ENCODE data around the gene SORCS2. TPM values are rescaled to one million over a fixed set of nuclear protein-coding genes. Genes with fewer than 3 reads are reported as not detected.

SORCS2 gene
- total and polyA plus RNA-seq, 2 donors (not counting 1 experiment from before 2014, with no cell fraction given), result not detected

DNA sequence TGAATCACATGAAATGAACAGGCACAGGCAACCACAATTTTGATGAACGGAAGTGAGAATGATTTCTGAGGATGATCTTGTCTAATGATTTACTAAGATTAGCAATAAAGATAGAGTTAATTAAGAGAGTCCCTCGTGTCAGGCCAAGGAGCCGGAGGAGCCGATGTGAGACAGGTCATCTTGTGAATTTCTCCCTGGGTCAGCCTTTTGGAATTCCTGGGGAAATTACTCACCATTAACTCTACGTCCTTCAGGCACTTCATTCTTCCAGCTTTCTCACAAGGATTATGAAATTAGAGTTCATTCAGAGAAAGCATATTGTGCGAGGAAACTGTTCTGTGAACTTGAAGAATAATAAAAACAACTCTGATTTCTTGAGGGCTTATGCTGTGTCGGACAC, 155.6 kb downstream of the SORCS2 start:
- Mint-ChIP-seq H3K4me1 (no peaks in the 10 kb centered on the region), H3K9me3 (ENCODE audit: insufficient read depth) (peaks cover 6% of the 10 kb centered on the region), H3K4me3 (no peak overlapping the region), H3K27ac (no peak overlapping the region), H3K27me3 (peaks cover 4% of the 10 kb centered on the region)
- WGBS (ENCODE audit: insufficient coverage), result 100% methylated on average over 2 of the region's 7 CpGs
- H3K27ac ChIP-seq (ENCODE audit: low read length in 2 of 2), result no peak overlapping the region
- ChIA-PET CTCF (no interaction called here), POLR2A (no interaction called here)
- H3K4me3 ChIP-seq (ENCODE audit: control extremely low read depth in 1 of 5, extremely low read depth in 1 of 5, insufficient read depth in 1 of 5, low read depth in 2 of 5, low read length in 4 of 5), result no peak overlapping the region
- H3K79me2 ChIP-seq (ENCODE audit: control insufficient read depth, insufficient read depth, low read length), result no peaks in the 10 kb centered on the region
- no peak overlapping the region for H2AFZ ChIP-seq (ENCODE audit: insufficient read depth, low read depth, low read length, poor library complexity, severe bottlenecking)
- H4K20me1 ChIP-seq (ENCODE audit: control insufficient read depth, insufficient read depth, low read length, poor library complexity, severe bottlenecking), result no peaks in the 10 kb centered on the region
- DNase-seq (no peak), ATAC-seq (ENCODE audit: low read depth) (no peak)
- intact Hi-C loops (cut with micrococcal nuclease), result no loop called here
- H3K36me3 ChIP-seq (replicated peaks in 1 of 2; ENCODE audit: control extremely low read depth in 1 of 2, control insufficient read depth in 1 of 2, extremely low read depth in 1 of 2, insufficient read depth in 2 of 2, low read length in 1 of 2), result no peaks in the 10 kb centered on the region
- H3K4me2 ChIP-seq (replicated peaks; ENCODE audit: low read depth, low read length, poor library complexity, severe bottlenecking), result no peak overlapping the region
- peaks cover 0 to 25% (median 5%) of the 10 kb centered on the region in 3 donors for H3K9me3 ChIP-seq (ENCODE audit: control extremely low read depth in 1 of 3, control insufficient read depth in 2 of 3, insufficient read depth in 1 of 3, low read length in 2 of 3)
- no peaks in the 10 kb centered on the region for H3K4me1 ChIP-seq (ENCODE audit: control insufficient read depth in 2 of 2, insufficient read depth in 2 of 2, low read length in 2 of 2)
- no peak overlapping the region for H3K9ac ChIP-seq (ENCODE audit: low read length)
- TF ChIP-seq, protein P1, sequence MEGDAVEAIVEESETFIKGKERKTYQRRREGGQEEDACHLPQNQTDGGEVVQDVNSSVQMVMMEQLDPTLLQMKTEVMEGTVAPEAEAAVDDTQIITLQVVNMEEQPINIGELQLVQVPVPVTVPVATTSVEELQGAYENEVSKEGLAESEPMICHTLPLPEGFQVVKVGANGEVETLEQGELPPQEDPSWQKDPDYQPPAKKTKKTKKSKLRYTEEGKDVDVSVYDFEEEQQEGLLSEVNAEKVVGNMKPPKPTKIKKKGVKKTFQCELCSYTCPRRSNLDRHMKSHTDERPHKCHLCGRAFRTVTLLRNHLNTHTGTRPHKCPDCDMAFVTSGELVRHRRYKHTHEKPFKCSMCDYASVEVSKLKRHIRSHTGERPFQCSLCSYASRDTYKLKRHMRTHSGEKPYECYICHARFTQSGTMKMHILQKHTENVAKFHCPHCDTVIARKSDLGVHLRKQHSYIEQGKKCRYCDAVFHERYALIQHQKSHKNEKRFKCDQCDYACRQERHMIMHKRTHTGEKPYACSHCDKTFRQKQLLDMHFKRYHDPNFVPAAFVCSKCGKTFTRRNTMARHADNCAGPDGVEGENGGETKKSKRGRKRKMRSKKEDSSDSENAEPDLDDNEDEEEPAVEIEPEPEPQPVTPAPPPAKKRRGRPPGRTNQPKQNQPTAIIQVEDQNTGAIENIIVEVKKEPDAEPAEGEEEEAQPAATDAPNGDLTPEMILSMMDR (IDR thresholded peaks at IDR 0.05), result no peak
- TF ChIP-seq EZH2 (IDR thresholded peaks at IDR 0.05; ENCODE audit: borderline replicate concordance, insufficient read depth, low read depth, low read length, poor library complexity, severe bottlenecking), result no peak
- no peaks in the 10 kb centered on the region for H3K27me3 ChIP-seq (replicated peaks in 1 of 4; ENCODE audit: control extremely low read depth in 1 of 4, control insufficient read depth in 3 of 4, insufficient read depth in 4 of 4, low read length in 3 of 4)

DNA sequence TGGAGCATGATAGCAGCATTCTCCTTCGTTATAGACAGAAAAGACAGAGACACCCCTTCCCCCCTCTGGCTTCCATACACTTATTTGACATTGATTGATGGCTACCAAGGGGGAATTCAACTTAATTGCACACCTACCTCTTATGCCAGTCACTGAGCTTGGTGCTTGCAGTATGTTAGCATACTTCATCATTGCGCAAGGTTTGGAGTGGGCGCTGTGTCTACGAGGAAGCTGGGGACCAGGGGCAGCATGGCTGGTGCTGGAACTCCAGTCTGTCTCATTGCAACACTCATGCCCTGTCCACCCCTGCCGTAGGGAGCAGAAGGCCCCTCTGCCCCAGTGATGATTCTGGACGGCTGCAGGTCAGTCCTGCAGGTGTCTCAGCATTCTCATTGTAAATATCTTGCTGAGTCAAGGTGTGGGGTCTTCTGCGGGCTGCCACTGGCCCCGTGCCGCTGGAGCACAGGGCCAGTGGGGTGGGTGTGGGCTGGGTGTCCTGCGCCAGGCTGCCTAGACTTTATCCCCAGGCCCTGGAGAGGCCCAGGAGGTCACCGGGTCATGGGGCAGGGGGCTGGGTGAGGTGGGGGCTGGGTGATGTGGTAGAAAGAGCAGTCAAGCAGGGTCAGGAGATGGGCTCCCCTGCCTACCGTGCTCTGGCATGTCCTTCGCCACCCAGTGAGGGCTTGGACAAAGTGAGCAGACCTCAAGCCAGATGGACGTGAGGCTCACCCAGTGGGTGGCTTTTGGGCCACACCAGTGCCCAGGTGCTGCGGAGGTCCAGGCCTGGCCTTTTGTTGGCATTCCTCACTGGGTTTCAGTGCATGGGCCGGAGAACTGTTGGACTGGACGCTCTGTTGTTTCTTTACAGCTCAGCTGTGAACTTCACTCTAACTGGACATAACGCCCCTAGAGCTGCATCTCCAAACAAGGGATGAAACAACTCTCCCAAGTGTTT, 156.9 kb downstream of the SORCS2 start:
- DNase-seq (no peak), ATAC-seq (ENCODE audit: low read depth) (no peak)
- Histone ChIP-seq H3K27me3 (replicated peaks in 1 of 4; ENCODE audit: control extremely low read depth in 1 of 4, control insufficient read depth in 3 of 4, insufficient read depth in 4 of 4, low read length in 3 of 4) (no peaks in the 10 kb centered on the region), H3K36me3 (replicated peaks in 1 of 2; ENCODE audit: control extremely low read depth in 1 of 2, control insufficient read depth in 1 of 2, extremely low read depth in 1 of 2, insufficient read depth in 2 of 2, low read length in 1 of 2) (no peaks in the 10 kb centered on the region), H2AFZ (ENCODE audit: insufficient read depth, low read depth, low read length, poor library complexity, severe bottlenecking) (no peak overlapping the region), H3K4me2 (replicated peaks; ENCODE audit: low read depth, low read length, poor library complexity, severe bottlenecking) (no peak overlapping the region), H3K9ac (ENCODE audit: low read length) (no peak overlapping the region), H3K4me3 (ENCODE audit: control extremely low read depth in 1 of 5, extremely low read depth in 1 of 5, insufficient read depth in 1 of 5, low read depth in 2 of 5, low read length in 4 of 5) (no peak overlapping the region), H3K4me1 (ENCODE audit: control insufficient read depth in 2 of 2, insufficient read depth in 2 of 2, low read length in 2 of 2) (no peaks in the 10 kb centered on the region), H3K79me2 (ENCODE audit: control insufficient read depth, insufficient read depth, low read length) (no peaks in the 10 kb centered on the region), H3K27ac (ENCODE audit: low read length in 2 of 2) (no peak overlapping the region), H4K20me1 (ENCODE audit: control insufficient read depth, insufficient read depth, low read length, poor library complexity, severe bottlenecking) (no peaks in the 10 kb centered on the region), H3K9me3 (ENCODE audit: control extremely low read depth in 1 of 3, control insufficient read depth in 2 of 3, insufficient read depth in 1 of 3, low read length in 2 of 3) (peaks cover 0 to 15% (median 5%) of the 10 kb centered on the region in 3 donors)
- no peak for TF ChIP-seq EZH2 (IDR thresholded peaks at IDR 0.05; ENCODE audit: borderline replicate concordance, insufficient read depth, low read depth, low read length, poor library complexity, severe bottlenecking)
- TF ChIP-seq, protein P1 (IDR thresholded peaks at IDR 0.05), result no peak
- 87% methylated on average over 18 of the region's 18 CpGs for WGBS (ENCODE audit: insufficient coverage)
- ChIA-PET CTCF (no interaction called here), POLR2A (no interaction called here)
- Mint-ChIP-seq H3K4me1 (no peaks in the 10 kb centered on the region), H3K27me3 (peaks cover 4% of the 10 kb centered on the region), H3K27ac (no peak overlapping the region), H3K9me3 (ENCODE audit: insufficient read depth) (peaks cover 6% of the 10 kb centered on the region), H3K4me3 (no peak overlapping the region)
- intact Hi-C loops (cut with micrococcal nuclease), result no loop called here
